AG09319 (cell line): ENCODE measurements around the gene RMND5A.

Source experiments
- DNase-seq: peaks from one replicate; pipeline ENCODE4 v3.0.0-alpha.2; 2010; ENCODE audit warnings: low read depth; ENCODE audit errors: extremely low read depth
- TF ChIP-seq, protein P1 (sequence below): IDR thresholded peaks from 2 replicates; pipeline ENCODE4 v1.5.1; 2011; ENCODE audit warnings: low read depth, mild to moderate bottlenecking, inconsistent platforms, low read length, moderate library complexity

Gene RMND5A

DNA sequence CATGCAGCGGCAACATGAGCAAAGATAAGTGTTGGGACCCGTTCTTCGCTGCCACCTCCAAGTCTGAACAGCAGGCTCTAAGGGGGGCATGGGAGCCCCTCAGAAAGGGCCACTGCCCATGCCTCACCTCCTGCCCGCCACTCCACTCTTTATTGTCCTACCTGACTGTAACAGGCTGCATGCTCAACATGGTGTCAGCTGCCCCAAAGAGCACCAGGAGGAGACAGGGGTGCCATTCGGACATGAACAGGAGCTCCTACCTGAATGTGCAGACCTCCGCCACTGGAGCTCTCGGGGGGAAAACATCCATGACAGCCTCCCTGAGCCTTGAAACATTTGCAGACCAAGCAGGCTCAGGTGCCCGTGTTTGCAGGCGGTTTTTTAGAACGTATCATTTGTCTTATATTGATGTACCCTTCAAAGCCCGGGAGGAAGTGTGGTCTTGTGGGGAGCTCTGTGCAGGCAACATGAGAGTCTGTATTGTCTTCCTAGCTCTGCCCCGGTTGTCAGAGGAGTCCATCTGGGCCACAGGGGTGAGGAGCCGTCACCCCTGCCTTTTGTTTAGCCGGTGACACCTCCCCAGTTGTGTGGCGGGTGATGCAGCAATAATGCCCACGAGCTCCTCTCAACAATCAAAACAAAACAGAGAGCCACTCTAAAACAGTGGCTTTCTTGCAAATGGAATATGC, 105.7 kb downstream of the RMND5A start:
- TF ChIP-seq, protein P1, sequence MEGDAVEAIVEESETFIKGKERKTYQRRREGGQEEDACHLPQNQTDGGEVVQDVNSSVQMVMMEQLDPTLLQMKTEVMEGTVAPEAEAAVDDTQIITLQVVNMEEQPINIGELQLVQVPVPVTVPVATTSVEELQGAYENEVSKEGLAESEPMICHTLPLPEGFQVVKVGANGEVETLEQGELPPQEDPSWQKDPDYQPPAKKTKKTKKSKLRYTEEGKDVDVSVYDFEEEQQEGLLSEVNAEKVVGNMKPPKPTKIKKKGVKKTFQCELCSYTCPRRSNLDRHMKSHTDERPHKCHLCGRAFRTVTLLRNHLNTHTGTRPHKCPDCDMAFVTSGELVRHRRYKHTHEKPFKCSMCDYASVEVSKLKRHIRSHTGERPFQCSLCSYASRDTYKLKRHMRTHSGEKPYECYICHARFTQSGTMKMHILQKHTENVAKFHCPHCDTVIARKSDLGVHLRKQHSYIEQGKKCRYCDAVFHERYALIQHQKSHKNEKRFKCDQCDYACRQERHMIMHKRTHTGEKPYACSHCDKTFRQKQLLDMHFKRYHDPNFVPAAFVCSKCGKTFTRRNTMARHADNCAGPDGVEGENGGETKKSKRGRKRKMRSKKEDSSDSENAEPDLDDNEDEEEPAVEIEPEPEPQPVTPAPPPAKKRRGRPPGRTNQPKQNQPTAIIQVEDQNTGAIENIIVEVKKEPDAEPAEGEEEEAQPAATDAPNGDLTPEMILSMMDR: no peak
- DNase-seq: no peak

DNA sequence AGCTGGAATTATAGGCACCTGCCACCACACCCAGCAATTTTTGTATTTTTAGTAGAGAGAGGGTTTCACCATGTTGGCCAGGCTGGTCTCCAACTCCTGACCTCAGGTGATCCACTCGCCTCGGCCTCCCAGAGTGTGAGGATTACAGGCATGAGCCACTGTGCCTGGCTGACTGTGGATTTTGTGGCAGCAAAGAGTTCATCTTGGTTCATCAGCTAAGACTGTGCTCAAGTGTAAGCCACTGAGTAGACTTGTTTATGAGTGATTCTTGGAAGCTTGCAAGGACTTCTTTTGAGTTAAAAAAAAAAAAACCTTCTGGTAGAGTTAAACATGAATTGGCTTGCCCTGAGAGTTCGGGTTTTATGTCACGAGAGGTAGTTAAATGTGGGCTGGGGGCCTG, 106.9 kb downstream of the RMND5A start:
- TF ChIP-seq, protein P1: no peak
- DNase-seq: no peak
